Measurements from ENCODE around the gene CLNK.

The CLNK gene

GRCh38 chr4:10441512-10441911 lies 243.1 kb downstream of the CLNK start:
- no peak overlapping the region for H3K4me3 ChIP-seq (ENCODE audit: low read depth, low read length)
- DNase-seq (ENCODE audit: low read depth): no peak

GRCh38 chr4:10438924-10439323 lies 245.6 kb downstream of the CLNK start:
- no peak for DNase-seq (ENCODE audit: low read depth)
- no peak overlapping the region for H3K4me3 ChIP-seq (ENCODE audit: low read depth, low read length)

GRCh38 chr4:10437735-10438134 lies 246.8 kb downstream of the CLNK start:
- H3K4me3 ChIP-seq (ENCODE audit: low read depth, low read length): no peak overlapping the region
- DNase-seq (ENCODE audit: low read depth): no peak

Measured in skeletal muscle cell (primary cell).